AG08396 (cell line): ENCODE data around the gene NDRG3.
"Not testable (repeated sequence)": the region's sequence is repeated elsewhere in the genome, so short reads cannot be mapped to it uniquely, and the experiment has no call there.

ENCODE experiments used
- DNase-seq: peaks from one replicate; pipeline ENCODE4 v3.0.0; 2012; ENCODE audit warnings: low spot score, mixed read lengths

The NDRG3 gene

GRCh38 chr20:36644032-36644705 is 101.7 kb downstream of the NDRG3 start:
- no peak for DNase-seq

GRCh38 chr20:36642136-36642535 is 103.8 kb downstream of the NDRG3 start:
- no peak for DNase-seq

GRCh38 chr20:36641506-36641843 is 104.4 kb downstream of the NDRG3 start:
- DNase-seq = no peak

- not testable (repeated sequence) for DNase-seq
Observed at GRCh38 chr20:36638876-36639400, 107.0 kb downstream of the NDRG3 start.

- no peak for DNase-seq
Observed at GRCh38 chr20:36634342-36634741, 111.5 kb downstream of the NDRG3 start.

- DNase-seq = no peak
Observed at GRCh38 chr20:36633285-36633772, 112.6 kb downstream of the NDRG3 start.

- DNase-seq = no peak
Observed at GRCh38 chr20:36632487-36633284, 113.2 kb downstream of the NDRG3 start.

- no peak for DNase-seq
Observed at GRCh38 chr20:36632147-36632486, 113.8 kb downstream of the NDRG3 start.

- no peak for DNase-seq
Observed at GRCh38 chr20:36631646-36632045, 114.2 kb downstream of the NDRG3 start.

- DNase-seq = no peak
Observed at GRCh38 chr20:36629719-36630681, 115.9 kb downstream of the NDRG3 start.

- no peak for DNase-seq
Observed at GRCh38 chr20:36628076-36628475, 117.8 kb downstream of the NDRG3 start.

- no peak for DNase-seq
Observed at GRCh38 chr20:36624944-36625324, 121.0 kb downstream of the NDRG3 start.

GRCh38 chr20:36624068-36624943 is 121.6 kb downstream of the NDRG3 start:
- DNase-seq = no peak

GRCh38 chr20:36623444-36623843 is 122.4 kb downstream of the NDRG3 start:
- DNase-seq = no peak

- no peak for DNase-seq
Observed at GRCh38 chr20:36620917-36621316, 125.0 kb downstream of the NDRG3 start.

- DNase-seq = no peak
Observed at GRCh38 chr20:36614781-36615557, 130.9 kb downstream of the NDRG3 start.

- no peak for DNase-seq
Observed at GRCh38 chr20:36613974-36614373, 131.9 kb downstream of the NDRG3 start.

- DNase-seq = no peak
Observed at GRCh38 chr20:36611625-36612024, 134.3 kb downstream of the NDRG3 start.

- DNase-seq = not testable (repeated sequence)
Observed at GRCh38 chr20:36608388-36608728, 137.5 kb downstream of the NDRG3 start.

GRCh38 chr20:36607586-36608387 is 138.1 kb downstream of the NDRG3 start:
- DNase-seq = no peak
